Keratinocyte (primary cell): Measurements from ENCODE around the gene PLK5.

Experiments used
- CTCF ChIP-seq, 3 experiments: IDR thresholded peaks in 1 of 3; conservative IDR thresholded peaks in 1 of 3; optimal IDR thresholded peaks in 1 of 3; 2 replicates in 2 of 3; 3 replicates in 1 of 3; pipeline versions ENCODE3 to v1.5.1; 2011; ENCODE audit warnings: low read length in 3 of 3, mild to moderate bottlenecking in 3 of 3, moderate library complexity in 2 of 3, control low read depth in 1 of 3, inconsistent platforms in 1 of 3; ENCODE audit not compliant: insufficient read depth in 2 of 3; ENCODE audit errors: extremely low read depth in 1 of 3
- EZH2 ChIP-seq: IDR thresholded peaks from one replicate; pipeline ENCODE4 v1.6.1; 2012; ENCODE audit warnings: inconsistent platforms, mild to moderate bottlenecking, low read length, moderate library complexity

DNA sequence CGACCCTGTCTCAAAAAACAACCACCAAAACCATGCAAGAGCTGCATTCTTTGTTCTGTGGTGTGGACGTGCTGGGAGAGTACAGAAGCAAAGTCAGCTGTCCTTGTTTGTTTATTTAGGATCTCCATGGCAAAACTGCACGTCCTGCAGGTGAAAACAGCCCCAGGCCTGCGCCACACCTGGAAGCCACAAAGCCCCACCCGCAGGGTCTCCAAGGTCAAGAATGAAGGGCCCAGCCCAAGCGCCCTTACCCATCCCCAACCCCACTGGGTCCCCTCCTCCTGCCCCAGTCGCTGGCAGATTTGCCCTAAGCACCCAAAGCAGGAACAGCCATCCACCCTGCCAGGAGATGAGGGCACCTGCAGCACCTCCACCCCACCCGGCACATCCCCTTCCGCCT is 58.3 kb downstream of the PLK5 start:
- TF ChIP-seq CTCF (optimal IDR thresholded peaks at IDR 0.05 in 1 of 3, IDR thresholded peaks at IDR 0.05 in 1 of 3, conservative IDR thresholded peaks at IDR 0.05 in 1 of 3; ENCODE audit: extremely low read depth in 1 of 3, insufficient read depth in 2 of 3, low read length in 3 of 3) (no peak), EZH2 (no peak)
